DND-41 (cell line): ENCODE results near the gene UST.

Source experiments
- EZH2 ChIP-seq: IDR thresholded peaks from 3 replicates; pipeline ENCODE4 v1.6.1; 2012; ENCODE audit warnings: borderline replicate concordance, low read depth, mild to moderate bottlenecking, moderate library complexity, low read length, inconsistent platforms; ENCODE audit not compliant: severe bottlenecking
- TF ChIP-seq, protein P1 (sequence below): IDR thresholded peaks from 2 replicates; pipeline ENCODE4 v1.5.1; 2012; ENCODE audit warnings: borderline replicate concordance, low read length, moderate library complexity, mild to moderate bottlenecking; ENCODE audit not compliant: poor library complexity, severe bottlenecking; ENCODE audit errors: extremely low read depth

DNA sequence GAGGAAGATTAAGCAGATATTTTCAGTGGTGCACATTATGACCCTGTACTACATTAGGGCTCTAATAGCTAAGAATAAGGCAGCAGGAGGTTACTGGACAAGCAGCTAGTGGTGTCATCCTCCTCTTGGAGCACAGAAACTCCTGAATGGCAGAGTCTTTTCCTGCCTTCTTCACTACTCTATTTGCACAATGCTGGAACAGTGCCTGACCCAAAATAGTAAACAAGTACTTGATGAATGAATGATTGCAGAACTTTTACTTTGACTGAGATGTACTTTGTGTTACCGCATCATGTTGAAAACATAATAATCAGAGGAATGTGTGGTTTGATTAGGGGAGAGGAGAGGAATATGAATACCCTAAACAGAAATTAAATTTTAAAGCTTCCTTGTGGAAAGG, 30.0 kb upstream of the UST start:
- TF ChIP-seq, protein P1, sequence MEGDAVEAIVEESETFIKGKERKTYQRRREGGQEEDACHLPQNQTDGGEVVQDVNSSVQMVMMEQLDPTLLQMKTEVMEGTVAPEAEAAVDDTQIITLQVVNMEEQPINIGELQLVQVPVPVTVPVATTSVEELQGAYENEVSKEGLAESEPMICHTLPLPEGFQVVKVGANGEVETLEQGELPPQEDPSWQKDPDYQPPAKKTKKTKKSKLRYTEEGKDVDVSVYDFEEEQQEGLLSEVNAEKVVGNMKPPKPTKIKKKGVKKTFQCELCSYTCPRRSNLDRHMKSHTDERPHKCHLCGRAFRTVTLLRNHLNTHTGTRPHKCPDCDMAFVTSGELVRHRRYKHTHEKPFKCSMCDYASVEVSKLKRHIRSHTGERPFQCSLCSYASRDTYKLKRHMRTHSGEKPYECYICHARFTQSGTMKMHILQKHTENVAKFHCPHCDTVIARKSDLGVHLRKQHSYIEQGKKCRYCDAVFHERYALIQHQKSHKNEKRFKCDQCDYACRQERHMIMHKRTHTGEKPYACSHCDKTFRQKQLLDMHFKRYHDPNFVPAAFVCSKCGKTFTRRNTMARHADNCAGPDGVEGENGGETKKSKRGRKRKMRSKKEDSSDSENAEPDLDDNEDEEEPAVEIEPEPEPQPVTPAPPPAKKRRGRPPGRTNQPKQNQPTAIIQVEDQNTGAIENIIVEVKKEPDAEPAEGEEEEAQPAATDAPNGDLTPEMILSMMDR, result no peak
- TF ChIP-seq EZH2, result no peak
